Karpas-422 (cell line): Measurements from ENCODE around the gene PI4KA. TPM values are rescaled to one million over a fixed set of nuclear protein-coding genes. Genes with fewer than 3 reads are reported as not detected.

ENCODE experiments used
- DNase-seq: peaks from one replicate; pipeline ENCODE4 v3.0.0-alpha.2; 2015
- H2AFZ ChIP-seq: fragments of 200-600 bp; sonication (generic); 2 replicates; pipeline ENCODE4 v1.6.1; 2014; ENCODE audit warnings: antibody characterized with exemption, low read length, mixed read lengths
- H3K27ac ChIP-seq: fragments of 200-600 bp; sonication (generic); 2 replicates; pipeline ENCODE4 v1.5.1; 2014; ENCODE audit warnings: mild to moderate bottlenecking, low read length, moderate library complexity
- H3K27me3 ChIP-seq: fragments of 200-600 bp; sonication (generic); 2 replicates; pipeline ENCODE4 v1.6.1; 2014; ENCODE audit warnings: low read length, mixed read lengths
- H3K36me3 ChIP-seq: fragments of 200-600 bp; sonication (generic); 2 replicates; pipeline ENCODE4 v1.6.1; 2014; ENCODE audit warnings: low read length, mixed read lengths; ENCODE audit not compliant: insufficient read depth
- H3K4me1 ChIP-seq: fragments of 200-600 bp; sonication (generic); 2 replicates; pipeline ENCODE4 v1.6.1; 2014; ENCODE audit warnings: mild to moderate bottlenecking, low read length, mixed read lengths
- H3K4me2 ChIP-seq: fragments of 200-600 bp; sonication (generic); 2 replicates; pipeline ENCODE4 v1.6.1; 2014; ENCODE audit warnings: low read length, low read depth, mild to moderate bottlenecking; ENCODE audit not compliant: poor library complexity, severe bottlenecking
- H3K4me3 ChIP-seq: fragments of 200-600 bp; sonication (generic); 2 replicates; pipeline ENCODE4 v1.5.1; 2014; ENCODE audit warnings: mild to moderate bottlenecking, antibody characterized with exemption, low read length, mixed read lengths
- H3K79me2 ChIP-seq: fragments of 200-600 bp; sonication (generic); 2 replicates; pipeline ENCODE4 v1.6.1; 2014; ENCODE audit warnings: mild to moderate bottlenecking, low read length, mixed read lengths
- H3K9ac ChIP-seq: fragments of 200-600 bp; sonication (generic); 2 replicates; pipeline ENCODE4 v1.6.0; 2014; ENCODE audit warnings: low read length
- H3K9me2 ChIP-seq: fragments of 200-600 bp; sonication (generic), shearing (Covaris generic); replicated peaks from 2 replicates; pipeline ENCODE4 v1.6.0; 2014; ENCODE audit warnings: mild to moderate bottlenecking, low read length, moderate library complexity; ENCODE audit not compliant: insufficient read depth
- H3K9me3 ChIP-seq: fragments of 300-700, 200-600 bp; sonication (generic); 2 replicates; pipeline ENCODE4 v1.6.1; 2014; ENCODE audit warnings: low read length, mixed read lengths
- H4K20me1 ChIP-seq: fragments of 200-600 bp; sonication (generic); 2 replicates; pipeline ENCODE4 v1.6.1; 2014; ENCODE audit warnings: mild to moderate bottlenecking, antibody characterized with exemption, low read length, low read depth; ENCODE audit not compliant: insufficient read depth
- total RNA-seq: library from RNA; depleted of rRNA; stranded (reverse); fragments of >200 nt; shearing (Covaris generic); gene quantifications from 2 replicates; pipeline ENCODE4 v1.2.3, GENCODE V29; 2014; ENCODE audit warnings: low replicate concordance

Gene PI4KA
- total RNA-seq, 1 experiment from 2014 or later, result 80.7 TPM

- no peak for DNase-seq
- H3K4me1 ChIP-seq, result no peaks in the 10 kb centered on the region
- H3K27ac ChIP-seq, result no peak overlapping the region
- H3K4me3 ChIP-seq, result no peak overlapping the region
- no peaks in the 10 kb centered on the region for H3K9me3 ChIP-seq
- no peaks in the 10 kb centered on the region for H3K9me2 ChIP-seq
- 0 out of 2 replicates have a peak, but pooled peaks cover 6% of the 10 kb centered on the region for H3K36me3 ChIP-seq
- H3K9ac ChIP-seq, result no peak overlapping the region
- H3K79me2 ChIP-seq, result no peaks in the 10 kb centered on the region
- no peak overlapping the region for H3K4me2 ChIP-seq
- H3K27me3 ChIP-seq, result no peaks in the 10 kb centered on the region
- H2AFZ ChIP-seq, result no peak overlapping the region
- no peaks in the 10 kb centered on the region for H4K20me1 ChIP-seq
These were observed 25.8 kb upstream of the PI4KA start for GRCh38 chr22:20884454-20884853.

GRCh38 chr22:20882855-20883254, 24.2 kb upstream of the PI4KA start:
- H3K79me2 ChIP-seq, result no peaks in the 10 kb centered on the region
- no peaks in the 10 kb centered on the region for H3K27me3 ChIP-seq
- H4K20me1 ChIP-seq, result no peaks in the 10 kb centered on the region
- no peak overlapping the region for H3K4me3 ChIP-seq
- DNase-seq, result no peak
- H3K9me3 ChIP-seq, result no peaks in the 10 kb centered on the region
- no peak overlapping the region for H3K27ac ChIP-seq
- H3K36me3 ChIP-seq, result no peaks in the 10 kb centered on the region
- no peak overlapping the region for H3K9ac ChIP-seq
- H3K4me2 ChIP-seq, result no peak overlapping the region
- no peak overlapping the region for H2AFZ ChIP-seq
- H3K9me2 ChIP-seq, result no peaks in the 10 kb centered on the region
- H3K4me1 ChIP-seq, result no peaks in the 10 kb centered on the region

- Histone ChIP-seq H3K4me1 (no peaks in the 10 kb centered on the region), H3K9me2 (no peaks in the 10 kb centered on the region), H3K27ac (no peak overlapping the region), H3K4me2 (no peak overlapping the region), H4K20me1 (no peaks in the 10 kb centered on the region), H3K27me3 (no peaks in the 10 kb centered on the region), H3K9me3 (no peaks in the 10 kb centered on the region), H2AFZ (no peak overlapping the region), H3K9ac (no peak overlapping the region), H3K4me3 (no peak overlapping the region), H3K36me3 (no peaks in the 10 kb centered on the region), H3K79me2 (no peaks in the 10 kb centered on the region)
- no peak for DNase-seq
These were observed 23.5 kb upstream of the PI4KA start for GRCh38 chr22:20881869-20882815.

- Histone ChIP-seq H4K20me1 (no peaks in the 10 kb centered on the region), H3K4me1 (no peaks in the 10 kb centered on the region), H3K4me2 (no peak overlapping the region), H3K27me3 (no peaks in the 10 kb centered on the region), H3K4me3 (no peak overlapping the region), H3K9me3 (no peaks in the 10 kb centered on the region), H3K36me3 (no peaks in the 10 kb centered on the region), H3K27ac (no peak overlapping the region), H3K9me2 (no peaks in the 10 kb centered on the region), H2AFZ (no peak overlapping the region), H3K9ac (no peak overlapping the region), H3K79me2 (no peaks in the 10 kb centered on the region)
- DNase-seq, result no peak
These were observed 22.6 kb upstream of the PI4KA start for GRCh38 chr22:20881231-20881630.

GRCh38 chr22:20877715-20878114, 19.1 kb upstream of the PI4KA start:
- DNase-seq, result no peak
- Histone ChIP-seq H3K4me1 (no peaks in the 10 kb centered on the region), H3K27me3 (no peaks in the 10 kb centered on the region), H3K9me3 (no peaks in the 10 kb centered on the region), H3K9me2 (no peaks in the 10 kb centered on the region), H3K4me3 (no peak overlapping the region), H2AFZ (no peak overlapping the region), H4K20me1 (no peaks in the 10 kb centered on the region), H3K79me2 (no peaks in the 10 kb centered on the region), H3K27ac (no peak overlapping the region), H3K9ac (no peak overlapping the region), H3K36me3 (0 out of 2 replicates have a peak, but pooled peaks cover 2% of the 10 kb centered on the region), H3K4me2 (no peak overlapping the region)

GRCh38 chr22:20875296-20875695, 16.7 kb upstream of the PI4KA start:
- no peak for DNase-seq
- H4K20me1 ChIP-seq, result no peaks in the 10 kb centered on the region
- H3K4me2 ChIP-seq, result no peak overlapping the region
- no peak overlapping the region for H3K4me3 ChIP-seq
- no peak overlapping the region for H2AFZ ChIP-seq
- no peaks in the 10 kb centered on the region for H3K27me3 ChIP-seq
- no peaks in the 10 kb centered on the region for H3K79me2 ChIP-seq
- H3K9me2 ChIP-seq, result no peaks in the 10 kb centered on the region
- no peaks in the 10 kb centered on the region for H3K4me1 ChIP-seq
- H3K27ac ChIP-seq, result no peak overlapping the region
- H3K36me3 ChIP-seq, result 0 out of 2 replicates have a peak, but pooled peaks cover 2% of the 10 kb centered on the region
- H3K9me3 ChIP-seq, result no peaks in the 10 kb centered on the region
- H3K9ac ChIP-seq, result no peak overlapping the region

GRCh38 chr22:20873214-20873613, 14.6 kb upstream of the PI4KA start:
- Histone ChIP-seq H3K36me3 (0 out of 2 replicates have a peak, but pooled peaks cover 2% of the 10 kb centered on the region), H3K4me1 (peaks cover 3% of the 10 kb centered on the region; the same call in 1 of the 2 replicates), H3K27ac (no peak overlapping the region), H3K9me2 (no peaks in the 10 kb centered on the region), H3K9ac (no peak overlapping the region), H3K79me2 (no peaks in the 10 kb centered on the region), H2AFZ (no peak overlapping the region), H3K4me2 (no peak overlapping the region), H3K9me3 (no peaks in the 10 kb centered on the region), H3K27me3 (no peaks in the 10 kb centered on the region), H3K4me3 (no peak overlapping the region), H4K20me1 (no peaks in the 10 kb centered on the region)
- no peak for DNase-seq

- no peak overlapping the region for H3K4me3 ChIP-seq
- 0 out of 2 replicates have a peak, but pooled peaks cover 3% of the 10 kb centered on the region for H3K79me2 ChIP-seq
- H3K9ac ChIP-seq, result no peak overlapping the region
- H3K27me3 ChIP-seq, result no peaks in the 10 kb centered on the region
- no peaks in the 10 kb centered on the region for H3K9me2 ChIP-seq
- H3K27ac ChIP-seq, result no peak overlapping the region
- no peak overlapping the region for H2AFZ ChIP-seq
- 0 out of 2 replicates have a peak, but pooled peaks cover 2% of the 10 kb centered on the region for H3K36me3 ChIP-seq
- DNase-seq, result no peak
- H3K4me2 ChIP-seq, result no peak overlapping the region
- H4K20me1 ChIP-seq, result no peaks in the 10 kb centered on the region
- peaks cover 6% of the 10 kb centered on the region; the same call in 1 of the 2 replicates for H3K4me1 ChIP-seq
- H3K9me3 ChIP-seq, result no peaks in the 10 kb centered on the region
These were observed 10.6 kb upstream of the PI4KA start for GRCh38 chr22:20869234-20869633.
